Loucy (cell line): ENCODE measurements around the gene POFUT2.

Experiments
- H2AFZ ChIP-seq: fragments of 200-600 bp; sonication (generic); 2 replicates; pipeline ENCODE4 v1.6.0; 2016; ENCODE audit warnings: antibody characterized with exemption, mild to moderate bottlenecking, low read length, moderate library complexity
- H3F3A ChIP-seq: fragments of 200-600 bp; 2 replicates; pipeline ENCODE4 v1.6.0; 2016; ENCODE audit warnings: antibody characterized with exemption, low read depth, mild to moderate bottlenecking
- H3K27me3 ChIP-seq: fragments of 200-600 bp; sonication (generic); 2 replicates; pipeline ENCODE4 v1.6.1; 2014; ENCODE audit warnings: low read length, mild to moderate bottlenecking; ENCODE audit not compliant: insufficient read depth, poor library complexity, severe bottlenecking
- H3K36me3 ChIP-seq: fragments of 200-600 bp; sonication (generic); 2 replicates; pipeline ENCODE4 v1.6.1; 2016; ENCODE audit warnings: low read length; ENCODE audit not compliant: insufficient read depth
- H3K4me1 ChIP-seq: fragments of 200-600 bp; sonication (generic); 2 replicates; pipeline ENCODE4 v1.5.1; 2014; ENCODE audit warnings: low read length, mild to moderate bottlenecking; ENCODE audit not compliant: insufficient read depth, poor library complexity, severe bottlenecking
- H3K4me2 ChIP-seq: fragments of 200-600 bp; sonication (generic); 2 replicates; pipeline ENCODE4 v1.6.0; 2014; ENCODE audit warnings: antibody characterized with exemption, low read length, low read depth, mild to moderate bottlenecking; ENCODE audit not compliant: poor library complexity, severe bottlenecking
- H3K4me3 ChIP-seq: fragments of 200-600 bp; sonication (generic); 2 replicates; pipeline ENCODE4 v1.5.1; 2014; ENCODE audit warnings: low read length, mild to moderate bottlenecking, mixed read lengths; ENCODE audit not compliant: poor library complexity, severe bottlenecking
- H3K79me2 ChIP-seq: fragments of 200-600 bp; sonication (generic); 2 replicates; pipeline ENCODE4 v1.6.1; 2014; ENCODE audit warnings: low read length; ENCODE audit not compliant: insufficient read depth
- H3K9ac ChIP-seq: fragments of 200-600 bp; sonication (generic); 2 replicates; pipeline ENCODE4 v1.6.0; 2014; ENCODE audit warnings: mild to moderate bottlenecking, low read depth, low read length, moderate library complexity; ENCODE audit not compliant: poor library complexity, severe bottlenecking
- H3K9me2 ChIP-seq: fragments of 200-600 bp; sonication (generic); replicated peaks from 2 replicates; pipeline ENCODE4 v1.6.1; 2016; ENCODE audit warnings: low read depth, low read length, mixed read lengths
- H3K9me3 ChIP-seq: fragments of 200-600 bp; sonication (generic); 2 replicates; pipeline ENCODE4 v1.6.1; 2014; ENCODE audit warnings: mild to moderate bottlenecking, antibody characterized with exemption, low read length, low read depth; ENCODE audit not compliant: insufficient read depth
- H4K20me1 ChIP-seq: fragments of 200-600 bp; sonication (generic); 2 replicates; pipeline ENCODE4 v1.6.0; 2014; ENCODE audit warnings: antibody characterized with exemption, low read length, mild to moderate bottlenecking; ENCODE audit not compliant: insufficient read depth, poor library complexity, severe bottlenecking
- CTCF ChIP-seq: fragments of 200-600 bp; sonication (generic); conservative IDR thresholded peaks from 2 replicates; pipeline ENCODE4 v1.5.1; 2014; ENCODE audit warnings: mild to moderate bottlenecking, antibody characterized with exemption, low read length
- EZH2phosphoT487 ChIP-seq: fragments of 200-600 bp; IDR thresholded peaks from 2 replicates; pipeline ENCODE4 v1.6.1; 2018; ENCODE audit warnings: antibody characterized with exemption, mild to moderate bottlenecking, moderate library complexity, borderline replicate concordance

The POFUT2 gene

DNA sequence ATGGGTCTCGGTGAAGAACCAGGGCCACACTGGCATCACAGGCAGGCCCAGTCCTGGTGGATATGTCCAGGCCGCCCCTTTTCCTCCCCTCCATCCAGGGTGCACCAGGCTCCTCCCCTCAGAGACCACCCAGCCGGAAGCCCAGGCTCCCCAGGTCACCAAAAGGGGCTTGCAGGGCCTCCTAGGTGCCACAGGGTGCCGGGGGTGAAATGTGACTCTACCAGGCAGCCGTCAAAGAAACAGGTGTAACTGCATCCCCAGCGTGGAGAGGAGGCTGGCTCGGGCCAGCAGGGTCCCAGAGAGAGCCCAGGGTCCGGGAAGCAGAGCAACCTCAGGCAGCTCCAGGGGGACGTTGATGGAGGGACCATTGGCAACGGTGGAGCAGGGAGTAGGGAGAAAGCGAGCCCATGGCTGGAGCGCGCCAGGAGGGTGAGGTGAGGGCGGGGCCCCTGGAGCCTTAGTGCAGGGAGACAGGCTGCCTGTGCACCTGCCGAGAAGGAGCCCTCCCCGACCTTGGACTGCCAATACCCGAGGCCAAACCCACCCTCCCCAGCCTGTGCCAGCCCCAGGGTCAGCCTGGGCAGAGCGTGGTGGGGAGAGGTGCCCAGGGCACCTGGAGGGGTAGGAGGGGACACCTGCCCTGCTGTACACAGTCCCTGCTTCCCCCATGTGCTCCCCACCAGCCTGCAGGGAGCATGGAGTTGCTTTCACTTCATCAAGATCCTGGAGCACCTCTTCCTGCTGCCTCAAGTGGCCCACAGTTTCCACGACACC lies 48.3 kb upstream of the POFUT2 start:
- Histone ChIP-seq H4K20me1 (no peaks in the 10 kb centered on the region), H2AFZ (no peak overlapping the region), H3K9me2 (no peaks in the 10 kb centered on the region), H3K4me3 (no peak overlapping the region), H3F3A (no peaks in the 10 kb centered on the region), H3K9ac (no peak overlapping the region), H3K4me2 (no peak overlapping the region), H3K4me1 (no peaks in the 10 kb centered on the region), H3K9me3 (no peaks in the 10 kb centered on the region), H3K79me2 (no peaks in the 10 kb centered on the region), H3K36me3 (no peaks in the 10 kb centered on the region), H3K27me3 (no peaks in the 10 kb centered on the region)
- TF ChIP-seq CTCF (no peak), EZH2phosphoT487 (no peak)

DNA sequence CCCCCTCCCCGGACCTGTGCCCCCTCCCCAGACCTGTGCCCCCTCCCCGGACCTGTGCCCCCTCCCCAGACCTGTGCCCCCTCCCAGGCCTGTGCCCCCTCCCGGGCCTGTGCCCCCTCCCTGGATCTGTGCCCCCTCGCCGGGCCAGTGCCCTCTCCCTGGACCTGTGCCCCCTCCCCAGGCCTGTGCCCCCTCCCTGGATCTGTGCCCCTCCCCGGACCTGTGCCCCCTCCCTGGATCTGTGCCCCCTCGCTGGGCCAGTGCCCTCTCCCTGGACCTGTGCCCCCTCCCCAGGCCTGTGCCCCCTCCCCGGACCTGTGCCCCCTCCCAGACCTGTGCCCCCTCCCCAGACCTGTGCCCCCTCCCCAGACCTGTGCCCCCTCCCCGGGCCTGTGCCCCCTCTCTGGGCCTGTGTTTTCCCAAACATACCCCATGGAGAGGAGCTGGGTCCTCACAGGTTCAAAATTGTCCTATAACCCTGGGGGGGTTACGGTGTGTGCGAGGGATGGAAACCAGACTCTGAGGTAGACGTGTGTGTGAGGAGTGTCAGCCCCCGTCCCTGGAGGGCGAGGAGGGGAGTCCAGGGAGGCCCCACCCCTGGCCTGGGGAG lies 47.6 kb upstream of the POFUT2 start:
- no peak overlapping the region for H3K9ac ChIP-seq
- no peaks in the 10 kb centered on the region for H4K20me1 ChIP-seq
- no peaks in the 10 kb centered on the region for H3K9me2 ChIP-seq
- H2AFZ ChIP-seq, result no peak overlapping the region
- H3K9me3 ChIP-seq, result no peaks in the 10 kb centered on the region
- no peaks in the 10 kb centered on the region for H3K4me1 ChIP-seq
- H3K27me3 ChIP-seq, result no peaks in the 10 kb centered on the region
- H3K79me2 ChIP-seq, result no peaks in the 10 kb centered on the region
- H3K36me3 ChIP-seq, result no peaks in the 10 kb centered on the region
- no peak for TF ChIP-seq EZH2phosphoT487
- no peak for TF ChIP-seq CTCF
- no peak overlapping the region for H3K4me3 ChIP-seq
- no peak overlapping the region for H3K4me2 ChIP-seq
- H3F3A ChIP-seq, result no peaks in the 10 kb centered on the region

GRCh38 chr21:45334591-45335081 lies 46.9 kb upstream of the POFUT2 start:
- Histone ChIP-seq H4K20me1 (no peaks in the 10 kb centered on the region), H3K36me3 (no peaks in the 10 kb centered on the region), H2AFZ (no peak overlapping the region), H3K79me2 (no peaks in the 10 kb centered on the region), H3K4me1 (no peaks in the 10 kb centered on the region), H3F3A (no peaks in the 10 kb centered on the region), H3K4me2 (no peak overlapping the region), H3K9ac (no peak overlapping the region), H3K9me3 (no peaks in the 10 kb centered on the region), H3K27me3 (no peaks in the 10 kb centered on the region), H3K9me2 (no peaks in the 10 kb centered on the region), H3K4me3 (no peak overlapping the region)
- TF ChIP-seq EZH2phosphoT487 (no peak), CTCF (no peak)
